Neural progenitor cell (in vitro differentiated cells): ENCODE measurements around the gene VPS33B. TPM values are rescaled to one million over a fixed set of nuclear protein-coding genes. Genes with fewer than 3 reads are reported as not detected.

Experiments
- DNase-seq: peaks from one replicate; pipeline ENCODE4 v3.0.0-alpha.2; 2016; ENCODE audit warnings: low spot score
- H2AFZ ChIP-seq: fragments of 200-600 bp; sonication (generic); replicated peaks from 2 replicates; pipeline ENCODE4 v1.6.1; 2016; ENCODE audit warnings: antibody characterized with exemption
- H3F3A ChIP-seq: fragments of 200-600 bp; sonication (generic); 2 replicates; pipeline ENCODE4 v1.6.1; 2016; ENCODE audit warnings: antibody characterized with exemption, low read depth
- H3K27ac ChIP-seq: fragments of 200-600 bp; sonication (generic); 2 replicates; pipeline ENCODE4 v1.5.1; 2016; ENCODE audit warnings: mild to moderate bottlenecking
- H3K27me3 ChIP-seq: fragments of 200-600 bp; sonication (generic); 2 replicates; pipeline ENCODE4 v1.6.1; 2016; ENCODE audit warnings: mild to moderate bottlenecking, moderate library complexity
- H3K36me3 ChIP-seq: fragments of 200-600 bp; sonication (generic); 2 replicates; pipeline ENCODE4 v1.5.1; 2016
- H3K4me1 ChIP-seq: fragments of 200-600 bp; sonication (generic); 2 replicates; pipeline ENCODE4 v1.6.1; 2016; ENCODE audit warnings: mixed run types
- H3K4me2 ChIP-seq: fragments of 200-600 bp; sonication (generic); 2 replicates; pipeline ENCODE4 v1.6.1; 2016
- H3K4me3 ChIP-seq: fragments of 200-600 bp; sonication (generic); 2 replicates; pipeline ENCODE4 v1.5.1; 2016
- H3K79me2 ChIP-seq: fragments of 200-600 bp; sonication (generic); 2 replicates; pipeline ENCODE4 v1.6.1; 2016; ENCODE audit warnings: low read depth
- H3K9ac ChIP-seq: fragments of 200-600 bp; sonication (generic); 2 replicates; pipeline ENCODE4 v1.6.1; 2016
- H3K9me3 ChIP-seq: fragments of 200-600 bp; sonication (generic); 2 replicates; pipeline ENCODE4 v1.5.1; 2016; ENCODE audit warnings: low read depth
- H4K20me1 ChIP-seq: fragments of 200-600 bp; sonication (generic); 2 replicates; pipeline ENCODE4 v1.6.1; 2016; ENCODE audit warnings: low read depth
- H3K27ac Mint-ChIP-seq: 3 replicates; pipeline ENCODE4 v1.8.0; 2021; ENCODE audit warnings: mixed read lengths
- H3K27me3 Mint-ChIP-seq: 2 replicates; pipeline ENCODE4 v1.8.0; 2022; ENCODE audit warnings: low read depth, mild to moderate bottlenecking, inconsistent platforms, moderate library complexity, mixed read lengths; ENCODE audit not compliant: insufficient read depth
- H3K36me3 Mint-ChIP-seq: 3 replicates; pipeline ENCODE4 v1.8.0; 2021; ENCODE audit warnings: mixed read lengths
- H3K4me1 Mint-ChIP-seq: 3 replicates; pipeline ENCODE4 v1.8.0; 2021; ENCODE audit warnings: mixed read lengths
- H3K4me3 Mint-ChIP-seq: 3 replicates; pipeline ENCODE4 v1.8.0; 2021; ENCODE audit warnings: mild to moderate bottlenecking, moderate library complexity, mixed read lengths
- H3K9me3 Mint-ChIP-seq: 3 replicates; pipeline ENCODE4 v1.8.0; 2020; ENCODE audit warnings: mixed read lengths
- CTCF ChIP-seq: fragments of 200-600 bp; sonication (generic); IDR thresholded peaks from 2 replicates; pipeline ENCODE4 v1.5.1; 2017; ENCODE audit warnings: antibody characterized with exemption, mild to moderate bottlenecking
- EZH2 ChIP-seq: fragments of 200-600 bp; sonication (generic); IDR thresholded peaks from 2 replicates; pipeline ENCODE4 v1.6.1; 2017; ENCODE audit warnings: antibody characterized with exemption, mild to moderate bottlenecking, moderate library complexity
- EZH2phosphoT487 ChIP-seq: fragments of 200-600 bp; sonication (generic); IDR thresholded peaks from 2 replicates; pipeline ENCODE4 v1.6.1; 2017; ENCODE audit warnings: antibody characterized with exemption
- total RNA-seq: library from RNA; depleted of rRNA; stranded (reverse); fragments of >200 nt; gene quantifications from 2 replicates; pipeline ENCODE4 v1.2.3, GENCODE V29; 2015; ENCODE audit warnings: low replicate concordance

The VPS33B gene
- total RNA-seq, 1 donor from 2014 or later: 13.9 TPM

DNA sequence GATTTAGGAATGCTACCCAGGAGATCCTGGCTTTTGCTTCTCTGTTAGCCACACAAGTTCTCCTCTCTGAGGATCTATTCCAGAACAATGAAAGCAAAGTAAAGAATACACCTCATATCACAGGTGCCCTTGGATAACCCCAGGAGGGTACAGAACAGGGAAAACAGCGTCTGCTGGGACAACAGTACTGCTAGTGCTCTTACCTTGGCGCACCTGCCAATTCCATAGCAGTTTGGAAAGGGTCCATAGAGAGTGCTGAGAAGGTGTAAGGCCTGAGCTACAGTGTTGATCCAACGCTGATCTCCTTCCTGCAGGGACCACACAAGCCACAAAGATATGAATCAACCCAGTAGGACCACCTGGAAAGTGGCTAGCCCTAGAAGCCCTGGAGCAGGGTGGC is 15.1 kb downstream of the VPS33B start:
- H3K36me3 Mint-ChIP-seq: peaks cover 27% of the 10 kb centered on the region

GRCh38 chr15:91001209-91001608 is 21.2 kb downstream of the VPS33B start:
- no peak for TF ChIP-seq EZH2
- no peak for TF ChIP-seq CTCF
- no peak for TF ChIP-seq EZH2phosphoT487
- peaks cover 30% of the 10 kb centered on the region for H3K36me3 Mint-ChIP-seq
- no peak overlapping the region for H2AFZ ChIP-seq
- H3K4me1 Mint-ChIP-seq: peaks cover under 1% of the 10 kb centered on the region
- peaks cover 2% of the 10 kb centered on the region for H3F3A ChIP-seq
- no peak overlapping the region for H3K4me3 Mint-ChIP-seq
- H3K9me3 ChIP-seq: no peaks in the 10 kb centered on the region
- H3K4me2 ChIP-seq: no peak overlapping the region
- no peak overlapping the region for H3K27ac ChIP-seq
- H3K27me3 Mint-ChIP-seq: peaks cover 9% of the 10 kb centered on the region
- no peaks in the 10 kb centered on the region for H3K4me1 ChIP-seq
- H3K9me3 Mint-ChIP-seq: no peaks in the 10 kb centered on the region
- H3K27ac Mint-ChIP-seq: no peak overlapping the region
- H3K27me3 ChIP-seq: no peaks in the 10 kb centered on the region
- peaks cover 5% of the 10 kb centered on the region for H3K79me2 ChIP-seq
- H3K4me3 ChIP-seq: no peak overlapping the region
- H3K9ac ChIP-seq: no peak overlapping the region
- H4K20me1 ChIP-seq: no peaks in the 10 kb centered on the region
- H3K36me3 ChIP-seq: no peaks in the 10 kb centered on the region
- DNase-seq: no peak

More for the DNA sequence above, 15.1 kb downstream of the VPS33B start:
- Histone ChIP-seq H3F3A (no peaks in the 10 kb centered on the region), H3K4me1 (no peaks in the 10 kb centered on the region), H3K27ac (no peak overlapping the region), H3K9me3 (no peaks in the 10 kb centered on the region), H3K4me2 (no peak overlapping the region), H3K4me3 (no peak overlapping the region), H3K9ac (no peak overlapping the region), H3K36me3 (no peaks in the 10 kb centered on the region), H2AFZ (no peak overlapping the region), H3K27me3 (no peaks in the 10 kb centered on the region), H3K79me2 (no peaks in the 10 kb centered on the region), H4K20me1 (no peaks in the 10 kb centered on the region)
- Mint-ChIP-seq H3K27me3 (peaks cover 2% of the 10 kb centered on the region), H3K4me1 (no peaks in the 10 kb centered on the region), H3K27ac (no peak overlapping the region), H3K9me3 (no peaks in the 10 kb centered on the region), H3K4me3 (no peak overlapping the region)
- TF ChIP-seq CTCF (no peak), EZH2 (no peak), EZH2phosphoT487 (no peak)
- DNase-seq: no peak

DNA sequence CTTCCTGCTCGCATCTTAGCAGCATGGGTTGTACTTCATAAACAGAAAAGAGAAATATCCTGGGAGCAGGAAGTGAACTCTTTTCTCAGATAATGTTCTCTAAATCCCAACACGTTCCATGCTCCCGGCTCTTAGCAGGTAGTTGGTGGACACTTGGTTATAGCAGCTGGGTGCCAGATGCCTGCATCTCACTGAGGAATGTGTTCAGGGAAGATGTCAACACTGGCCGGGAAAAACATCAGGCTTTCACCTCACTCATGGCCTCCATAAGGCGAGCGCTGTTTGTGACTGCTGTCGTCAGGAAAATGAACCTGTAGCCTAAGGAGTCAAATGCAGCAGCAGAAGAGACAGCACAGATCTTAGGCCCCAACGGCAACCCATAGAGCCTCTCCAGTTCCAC is 23.7 kb downstream of the VPS33B start:
- no peak overlapping the region for H3K4me3 Mint-ChIP-seq
- Histone ChIP-seq H3F3A (peaks cover 10% of the 10 kb centered on the region), H3K27me3 (no peaks in the 10 kb centered on the region), H3K27ac (no peak overlapping the region), H2AFZ (no peak overlapping the region), H4K20me1 (no peaks in the 10 kb centered on the region), H3K36me3 (no peaks in the 10 kb centered on the region), H3K4me3 (no peak overlapping the region), H3K4me1 (no peaks in the 10 kb centered on the region), H3K4me2 (no peak overlapping the region), H3K9ac (no peak overlapping the region), H3K9me3 (no peaks in the 10 kb centered on the region), H3K79me2 (peaks cover 26% of the 10 kb centered on the region)
- no peak for DNase-seq
- H3K27ac Mint-ChIP-seq: no peak overlapping the region
- no peaks in the 10 kb centered on the region for H3K9me3 Mint-ChIP-seq
- no peak for TF ChIP-seq EZH2phosphoT487
- TF ChIP-seq EZH2: no peak
- TF ChIP-seq CTCF: no peak
- H3K36me3 Mint-ChIP-seq: peaks cover 27% of the 10 kb centered on the region
- peaks cover 10% of the 10 kb centered on the region for H3K27me3 Mint-ChIP-seq
- H3K4me1 Mint-ChIP-seq: peaks cover 10% of the 10 kb centered on the region
